HCT116 (cell line): ENCODE results near the gene EVC2. TPM values are rescaled to one million over a fixed set of nuclear protein-coding genes. Genes with fewer than 3 reads are reported as not detected.

Source experiments
- ATAC-seq: fragments of 200-7000 bp; cut with Tn5 transposase; 2 replicates; pipeline ENCODE4 v1.9.1; 2020; ENCODE audit warnings: mild to moderate bottlenecking, moderate library complexity
- BruUV-seq: library from RNA; stranded (reverse); fragments of 400-500 nt; replicated peaks from 2 replicates; lab custom pipeline; 2021; lab: Mats Ljungman, UMichigan
- CTCF ChIA-PET: fragments of 300-600 bp; sonication (Branson Sonifier 250); formaldehyde crosslinking; loops from one replicate; lab custom pipeline; 2021; ENCODE audit warnings: antibody characterized with exemption; lab: Charles Lee
- POLR2A ChIA-PET: fragments of 300-600, 350-600 bp; sonication (Branson Sonifier 250); formaldehyde crosslinking; loops from one replicate; lab custom pipeline; 2021; ENCODE audit warnings: antibody characterized with exemption; lab: Charles Lee
- RAD21 ChIA-PET, 2 experiments: fragments of 300-600 bp; sonication (Branson Sonifier 250); formaldehyde crosslinking; loops; one replicate each; lab custom pipeline; 2023; ENCODE audit warnings: low total read pairs in 2 of 2; ENCODE audit not compliant: uncharacterized antibody in 2 of 2, unreplicated experiment in 2 of 2, low non-redundant PET in 1 of 2; lab: Charles Lee
- DNase-seq: peaks from one replicate; pipeline ENCODE4 v3.0.0-alpha.2; 2010; ENCODE audit warnings: low read depth, low spot score
- H2AFZ ChIP-seq: fragments of 200-600 bp; shearing (Covaris generic), sonication (generic); 2 replicates; pipeline ENCODE4 v1.6.1; 2017; ENCODE audit warnings: low read depth, mixed run types, mixed read lengths, antibody characterized with exemption, low read length; ENCODE audit not compliant: poor library complexity, severe bottlenecking
- H3K27ac ChIP-seq: 2 replicates; pipeline ENCODE4 v1.5.1; 2012; ENCODE audit warnings: low read depth, low read length
- H3K27me3 ChIP-seq: fragments of 200-600 bp; sonication (generic); 2 replicates; pipeline ENCODE4 v1.6.1; 2016; ENCODE audit warnings: mixed run types, low read length, mixed read lengths; ENCODE audit not compliant: insufficient read depth
- H3K36me3 ChIP-seq, 2 experiments: fragments of 200-500 bp in 1 of 2; fragments of 200-600 bp in 1 of 2; sonication (Bioruptor generic) in 1 of 2; sonication (generic) in 1 of 2; 2 replicates each; pipeline versions ENCODE4 v1.5.1 to v1.6.1; 2014 to 2016; ENCODE audit warnings: low read length in 2 of 2, inconsistent platforms in 1 of 2, mixed read lengths in 1 of 2, mixed run types in 1 of 2; ENCODE audit not compliant: insufficient read depth in 2 of 2, control insufficient read depth in 1 of 2
- H3K4me1 ChIP-seq, 2 experiments: fragments of 200-600 bp in 1 of 2; sonication (generic) in 1 of 2; 2 replicates each; pipeline versions ENCODE4 v1.5.1 to v1.6.1; 2012 to 2017; ENCODE audit warnings: low read length in 2 of 2, inconsistent platforms in 1 of 2, mild to moderate bottlenecking in 1 of 2, mixed read lengths in 1 of 2, mixed run types in 1 of 2, moderate library complexity in 1 of 2; ENCODE audit not compliant: insufficient read depth in 2 of 2, control insufficient read depth in 1 of 2
- H3K4me2 ChIP-seq: fragments of 200-600 bp; sonication (generic); 2 replicates; pipeline ENCODE4 v1.6.1; 2017; ENCODE audit warnings: mixed run types, low read length, mixed read lengths
- H3K4me3 ChIP-seq, 2 experiments: fragments of 200-600 bp in 1 of 2; sonication (generic) in 1 of 2; replicated peaks in 1 of 2; 2 replicates each; pipeline ENCODE4 v1.5.1; 2011 to 2016; ENCODE audit warnings: low read length in 2 of 2, control low read depth in 1 of 2, low read depth in 1 of 2, mild to moderate bottlenecking in 1 of 2, mixed read lengths in 1 of 2, mixed run types in 1 of 2
- H3K79me2 ChIP-seq: fragments of 200-600 bp; sonication (generic); 2 replicates; pipeline ENCODE4 v1.6.1; 2017; ENCODE audit warnings: mild to moderate bottlenecking, mixed run types, low read length, moderate library complexity, mixed read lengths; ENCODE audit not compliant: insufficient read depth
- H3K9ac ChIP-seq: fragments of 200-600 bp; sonication (generic); 2 replicates; pipeline ENCODE4 v1.6.1; 2016; ENCODE audit warnings: low read length, mixed read lengths
- H3K9me2 ChIP-seq: fragments of 200-600 bp; sonication (generic), shearing (Covaris generic); 2 replicates; pipeline ENCODE4 v1.6.1; 2017; ENCODE audit warnings: mixed run types, mild to moderate bottlenecking, moderate library complexity; ENCODE audit not compliant: insufficient read depth
- H3K9me3 ChIP-seq, 2 experiments: fragments of 200-500 bp in 1 of 2; fragments of 200-600 bp in 1 of 2; sonication (Bioruptor generic) in 1 of 2; sonication (generic) in 1 of 2; 2 replicates each; pipeline ENCODE4 v1.6.1; 2014 to 2017; ENCODE audit warnings: low read length in 2 of 2, mixed read lengths in 2 of 2, inconsistent platforms in 1 of 2, low read depth in 1 of 2, mild to moderate bottlenecking in 1 of 2, mixed run types in 1 of 2, moderate library complexity in 1 of 2; ENCODE audit not compliant: control insufficient read depth in 1 of 2, insufficient read depth in 1 of 2
- H4K20me1 ChIP-seq: fragments of 200-600 bp; sonication (generic), shearing (Covaris generic); 2 replicates; pipeline ENCODE4 v1.6.1; 2017; ENCODE audit warnings: mixed run types, mild to moderate bottlenecking, moderate library complexity; ENCODE audit not compliant: insufficient read depth
- CBX3 ChIP-seq: IDR thresholded peaks from 2 replicates; pipeline ENCODE4 v1.6.1; 2012; ENCODE audit warnings: low read depth
- FOSL1 ChIP-seq: IDR thresholded peaks from 2 replicates; pipeline ENCODE4 v1.6.1; 2012; ENCODE audit warnings: low read depth
- JUND ChIP-seq: IDR thresholded peaks from 2 replicates; pipeline ENCODE4 v1.6.1; 2012
- MAX ChIP-seq: IDR thresholded peaks from 2 replicates; pipeline ENCODE4 v1.6.1; 2012
- POLR2A ChIP-seq: IDR thresholded peaks from 2 replicates; pipeline ENCODE4 v1.7.0; 2011; ENCODE audit warnings: borderline replicate concordance; ENCODE audit not compliant: insufficient read depth, insufficient read length; ENCODE audit errors: extremely low read depth
- POLR2AphosphoS5 ChIP-seq: IDR thresholded peaks from 2 replicates; pipeline ENCODE4 v1.6.1; 2011; ENCODE audit warnings: mild to moderate bottlenecking, low read depth, low read length, moderate library complexity
- RAD21 ChIP-seq: IDR thresholded peaks from 2 replicates; pipeline ENCODE4 v1.6.1; 2012; ENCODE audit warnings: low read depth, mild to moderate bottlenecking
- SIN3A ChIP-seq: IDR thresholded peaks from 2 replicates; pipeline ENCODE4 v1.6.1; 2012; ENCODE audit warnings: low read depth
- SP1 ChIP-seq: IDR thresholded peaks from 2 replicates; pipeline ENCODE4 v1.6.1; 2012; ENCODE audit warnings: low read depth
- TCF7L2 ChIP-seq: IDR thresholded peaks from 2 replicates; pipeline ENCODE4 v1.7.0; 2011; ENCODE audit warnings: borderline replicate concordance, inconsistent platforms; ENCODE audit not compliant: insufficient read depth, insufficient read length; ENCODE audit errors: extremely low read depth
- intact Hi-C: fragments of 100-400 bp; cut with micrococcal nuclease; formaldehyde crosslinking; loops from 2 replicates; pipeline ENCODE4 v1.10.0; 2022
- total RNA-seq: library from RNA; stranded (reverse); gene quantifications from one replicate; pipeline ENCODE4 v1.2.1, GENCODE V29; 2021; ENCODE audit not compliant: unreplicated experiment
- TF ChIP-seq, protein P1 (sequence below), 3 experiments: fragments of 200-600 bp in 1 of 3; sonication (generic) in 1 of 3; IDR thresholded peaks in 2 of 3; conservative IDR thresholded peaks in 1 of 3; 2 replicates each; pipeline ENCODE4 v1.5.1; 2012 to 2017; ENCODE audit warnings: low read depth in 2 of 3, low read length in 2 of 3, antibody characterized with exemption in 1 of 3, borderline replicate concordance in 1 of 3, control low read depth in 1 of 3, mild to moderate bottlenecking in 1 of 3, mixed read lengths in 1 of 3, mixed run types in 1 of 3, moderate library complexity in 1 of 3; ENCODE audit not compliant: insufficient read depth in 1 of 3

The EVC2 gene
- total RNA-seq, 1 experiment from 2014 or later = not detected

- TF ChIP-seq SIN3A = no peak
- TF ChIP-seq POLR2AphosphoS5 = peak; percentile 62; the same call in 1 of the 2 replicates
- TF ChIP-seq SP1 = peak; percentile 48; the same call in 1 of the 2 replicates
- peak; percentile 81; the same call in 1 of the 2 replicates for TF ChIP-seq CBX3
- peak; percentile 79 for TF ChIP-seq JUND
- peak; percentile 93 for TF ChIP-seq MAX
- peak; percentile 78 for TF ChIP-seq FOSL1
- no peak for TF ChIP-seq POLR2A
- H3K9me3 ChIP-seq = no peaks in the 10 kb centered on the region
- peak; percentile 84 for ATAC-seq
- no peaks in the 10 kb centered on the region for H3K36me3 ChIP-seq
- CTCF ChIA-PET = no interaction called here
- DNase-seq = peak; percentile 71
- no peaks in the 10 kb centered on the region for H4K20me1 ChIP-seq
- H3K27ac ChIP-seq = peak overlapping the region; percentile 54
- no peaks in the 10 kb centered on the region for H3K79me2 ChIP-seq
- RAD21 ChIA-PET = no interaction called here
- intact Hi-C loops = no loop called here
- H3K27me3 ChIP-seq = no peaks in the 10 kb centered on the region
- H3K4me2 ChIP-seq = peak overlapping the region; percentile 78
- no peaks in the 10 kb centered on the region for H3K9me2 ChIP-seq
- H3K4me3 ChIP-seq = peak overlapping the region; percentile 37 to 53
- POLR2A ChIA-PET = interaction anchor here (0.7 to 1.5 kb wide), 4 partner anchors 10 to 59 kb away, joined by 3 to 6 read pairs (median 3); no protein-coding TSS in a partner anchor
- H3K4me1 ChIP-seq = peaks cover 16 to 49% of the 10 kb centered on the region in 2 experiments
- H3K9ac ChIP-seq = peak overlapping the region; percentile 67
- no peak overlapping the region for H2AFZ ChIP-seq
- no TSS peak for BruUV-seq
These were observed 45.6 kb upstream of the EVC2 start for GRCh38 chr4:5753766-5754528.

DNA sequence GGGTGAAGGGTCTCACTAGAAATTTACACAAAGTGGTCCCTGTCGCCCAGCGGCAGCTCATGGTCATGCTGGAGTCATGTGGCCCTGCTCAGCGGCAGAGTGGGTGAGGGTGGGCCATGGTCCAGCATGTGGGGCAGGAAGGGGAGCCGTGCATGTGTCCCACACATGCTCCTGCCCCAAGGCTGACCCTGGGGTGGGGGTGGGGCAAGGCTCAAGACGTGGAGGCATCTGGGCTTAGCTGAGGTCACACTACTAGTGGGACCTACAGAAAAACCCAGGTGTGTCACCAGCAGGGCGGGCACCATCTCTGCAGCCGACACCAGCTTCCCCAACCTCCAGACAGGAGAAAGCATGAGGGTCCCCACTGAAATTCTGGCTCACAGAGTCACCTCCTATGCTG is 45.0 kb upstream of the EVC2 start:
- Histone ChIP-seq H3K27me3 (no peaks in the 10 kb centered on the region), H3K4me1 (peaks cover 10 to 43% of the 10 kb centered on the region in 2 experiments), H3K27ac (peak overlapping the region; percentile 54), H3K4me3 (peak overlapping the region; percentile 37 to 53), H3K9me3 (no peaks in the 10 kb centered on the region), H4K20me1 (no peaks in the 10 kb centered on the region), H3K79me2 (no peaks in the 10 kb centered on the region), H3K4me2 (peak overlapping the region; percentile 78), H2AFZ (no peak overlapping the region), H3K9me2 (no peaks in the 10 kb centered on the region), H3K36me3 (no peaks in the 10 kb centered on the region), H3K9ac (peak overlapping the region; percentile 67)
- TF ChIP-seq CBX3 (no peak), TCF7L2 (no peak), RAD21 (no peak)
- TF ChIP-seq, protein P1, sequence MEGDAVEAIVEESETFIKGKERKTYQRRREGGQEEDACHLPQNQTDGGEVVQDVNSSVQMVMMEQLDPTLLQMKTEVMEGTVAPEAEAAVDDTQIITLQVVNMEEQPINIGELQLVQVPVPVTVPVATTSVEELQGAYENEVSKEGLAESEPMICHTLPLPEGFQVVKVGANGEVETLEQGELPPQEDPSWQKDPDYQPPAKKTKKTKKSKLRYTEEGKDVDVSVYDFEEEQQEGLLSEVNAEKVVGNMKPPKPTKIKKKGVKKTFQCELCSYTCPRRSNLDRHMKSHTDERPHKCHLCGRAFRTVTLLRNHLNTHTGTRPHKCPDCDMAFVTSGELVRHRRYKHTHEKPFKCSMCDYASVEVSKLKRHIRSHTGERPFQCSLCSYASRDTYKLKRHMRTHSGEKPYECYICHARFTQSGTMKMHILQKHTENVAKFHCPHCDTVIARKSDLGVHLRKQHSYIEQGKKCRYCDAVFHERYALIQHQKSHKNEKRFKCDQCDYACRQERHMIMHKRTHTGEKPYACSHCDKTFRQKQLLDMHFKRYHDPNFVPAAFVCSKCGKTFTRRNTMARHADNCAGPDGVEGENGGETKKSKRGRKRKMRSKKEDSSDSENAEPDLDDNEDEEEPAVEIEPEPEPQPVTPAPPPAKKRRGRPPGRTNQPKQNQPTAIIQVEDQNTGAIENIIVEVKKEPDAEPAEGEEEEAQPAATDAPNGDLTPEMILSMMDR (IDR thresholded peaks at IDR 0.05 in 2 of 3, conservative IDR thresholded peaks at IDR 0.05 in 1 of 3; ENCODE audit: borderline replicate concordance in 1 of 3, insufficient read depth in 1 of 3, low read depth in 2 of 3, low read length in 2 of 3) = no peak
- ChIA-PET RAD21 (no interaction called here), CTCF (no interaction called here), POLR2A (interaction anchor here (0.7 to 1.5 kb wide), 4 partner anchors 9 to 60 kb away, joined by 3 to 6 read pairs (median 3); no protein-coding TSS in a partner anchor)
- DNase-seq (no peak), ATAC-seq (peak; percentile 50)
- intact Hi-C loops = no loop called here
- BruUV-seq = TSS peak; percentile 87
